NCI-H82 (cell line): ENCODE data around the gene GUCY2D.
"Not testable (repeated sequence)": the region's sequence is repeated elsewhere in the genome, so short reads cannot be mapped to it uniquely, and the experiment has no call there.

Experiments used
- DNase-seq: peaks from one replicate; lab custom pipeline; 2025; lab: John Stamatoyannopoulos, UW

The GUCY2D gene

DNA sequence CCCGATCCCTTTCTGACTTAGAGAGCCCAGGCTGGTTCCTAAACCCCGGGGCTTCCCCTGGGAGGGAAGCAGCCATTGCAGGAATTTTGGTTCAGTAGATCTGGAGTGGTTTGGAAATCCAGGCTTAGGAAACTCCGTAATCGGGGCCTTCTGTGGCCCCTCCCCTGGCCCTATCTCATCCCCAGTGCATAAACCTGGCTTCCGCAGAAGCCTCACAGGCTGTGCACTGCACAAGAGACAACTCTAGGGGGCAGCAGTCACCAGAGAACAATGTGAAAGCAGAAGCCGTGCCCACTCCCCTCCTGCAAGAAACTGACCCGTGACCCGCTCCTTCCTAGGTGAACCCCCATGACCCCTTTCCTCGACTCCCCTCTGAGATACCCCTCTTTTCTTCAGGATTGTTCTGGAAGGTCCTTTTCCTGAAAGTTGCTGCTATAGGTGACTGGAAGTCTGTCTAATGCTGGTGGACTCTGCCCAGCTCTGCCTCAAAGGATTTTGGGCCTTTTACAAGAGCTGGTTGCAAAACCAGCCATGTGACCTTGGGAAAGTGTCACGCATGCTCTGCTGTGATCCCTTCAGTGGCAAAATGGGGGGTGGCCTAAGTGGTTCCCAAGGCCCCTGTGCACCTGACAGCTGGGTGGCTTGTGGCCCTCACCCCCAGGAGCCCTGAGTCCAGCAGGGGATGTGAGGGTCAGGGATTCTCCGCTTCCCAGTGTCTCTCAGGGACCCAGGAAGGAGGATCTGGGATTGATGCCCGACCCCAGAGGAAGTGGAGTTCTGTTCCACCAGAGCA lies 14.4 kb downstream of the GUCY2D start:
- DNase-seq: peak; percentile 64

DNA sequence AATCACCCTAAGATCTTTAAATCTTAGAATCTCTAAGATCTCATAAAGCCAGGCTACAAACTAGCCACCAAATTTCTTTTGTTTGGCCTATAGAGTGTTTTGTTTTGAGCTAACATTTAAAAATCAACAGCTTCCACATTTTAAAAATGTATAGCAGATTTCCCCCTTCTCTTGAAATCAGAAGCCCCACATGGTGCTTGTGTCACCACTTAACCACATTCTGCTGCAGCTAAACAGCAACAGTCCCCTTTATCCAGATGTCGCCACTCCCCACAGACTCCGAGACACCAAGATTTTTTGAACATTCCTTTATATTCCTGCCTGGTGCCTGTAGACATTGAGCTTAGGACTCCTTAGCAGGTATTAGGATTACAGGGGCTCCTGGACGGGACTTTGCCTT lies 16.0 kb downstream of the GUCY2D start:
- DNase-seq: peak; percentile 60

DNA sequence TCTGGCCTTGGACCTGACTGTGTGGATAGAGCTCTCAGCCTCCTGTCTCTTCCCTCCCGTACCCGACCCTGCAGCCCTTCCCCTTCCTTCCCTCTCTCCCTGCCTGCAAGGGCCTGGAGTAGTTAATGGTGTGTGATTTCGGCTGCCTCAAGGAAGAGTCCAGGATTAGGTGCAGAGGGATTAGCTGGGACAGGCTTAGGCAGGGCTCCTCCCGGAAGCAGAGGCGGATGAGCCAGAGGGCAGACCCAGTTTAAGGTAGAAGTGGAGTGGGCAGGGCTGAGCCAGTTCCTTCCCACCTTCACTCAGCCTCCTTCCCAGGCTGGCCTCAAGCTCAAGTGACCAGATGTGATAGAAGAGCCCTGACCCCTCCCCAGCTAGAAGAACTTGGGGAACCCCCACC lies 16.8 kb downstream of the GUCY2D start:
- peak; percentile 99 for DNase-seq

DNA sequence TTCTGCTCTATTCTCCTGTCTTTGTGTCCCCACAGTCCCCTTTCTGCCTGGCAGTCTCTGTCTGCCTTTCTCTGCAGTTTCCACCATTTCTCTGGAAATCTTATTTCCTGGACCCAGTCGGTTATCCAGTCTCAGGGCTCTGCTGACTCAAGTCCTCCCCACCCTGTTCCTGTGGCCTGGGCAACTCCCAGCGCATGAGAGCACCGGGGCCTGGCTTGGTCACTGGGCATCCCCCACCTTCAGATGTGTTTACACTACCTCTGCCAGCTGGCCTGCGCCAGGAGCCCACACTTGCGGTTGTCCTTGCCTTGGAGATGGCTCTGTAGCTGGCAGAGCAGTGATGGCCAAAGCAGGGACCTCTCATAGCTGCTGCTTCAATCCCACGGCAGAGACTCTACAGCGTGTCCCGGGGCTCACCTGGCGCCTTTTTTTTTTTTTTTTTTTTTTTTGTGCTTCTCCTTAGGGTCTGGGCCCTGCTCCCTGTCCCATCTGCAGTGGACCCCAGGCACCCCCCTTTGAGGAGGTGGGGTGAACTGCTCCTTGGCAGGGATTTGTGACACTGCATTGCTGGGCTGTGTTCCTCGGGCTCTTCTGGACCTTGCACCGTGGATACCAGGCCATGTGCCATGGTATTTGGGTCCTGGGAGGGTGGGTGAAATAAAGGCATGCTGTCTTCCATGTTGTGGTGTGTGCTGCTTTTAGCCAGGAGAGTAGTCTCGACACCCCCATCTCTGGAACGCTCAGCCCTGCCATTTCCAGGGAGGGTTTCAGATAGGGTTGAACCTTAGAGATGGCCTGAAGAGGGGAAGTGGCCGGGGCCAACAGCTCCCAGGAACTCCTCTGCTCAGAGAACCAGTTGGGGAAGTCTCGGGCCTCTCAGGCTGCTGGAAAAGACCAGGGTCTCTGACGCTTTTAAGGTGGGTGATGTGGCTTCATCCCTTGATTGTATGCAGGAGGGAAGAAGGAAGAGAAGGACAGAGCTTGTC lies 17.5 kb downstream of the GUCY2D start:
- no peak for DNase-seq

DNA sequence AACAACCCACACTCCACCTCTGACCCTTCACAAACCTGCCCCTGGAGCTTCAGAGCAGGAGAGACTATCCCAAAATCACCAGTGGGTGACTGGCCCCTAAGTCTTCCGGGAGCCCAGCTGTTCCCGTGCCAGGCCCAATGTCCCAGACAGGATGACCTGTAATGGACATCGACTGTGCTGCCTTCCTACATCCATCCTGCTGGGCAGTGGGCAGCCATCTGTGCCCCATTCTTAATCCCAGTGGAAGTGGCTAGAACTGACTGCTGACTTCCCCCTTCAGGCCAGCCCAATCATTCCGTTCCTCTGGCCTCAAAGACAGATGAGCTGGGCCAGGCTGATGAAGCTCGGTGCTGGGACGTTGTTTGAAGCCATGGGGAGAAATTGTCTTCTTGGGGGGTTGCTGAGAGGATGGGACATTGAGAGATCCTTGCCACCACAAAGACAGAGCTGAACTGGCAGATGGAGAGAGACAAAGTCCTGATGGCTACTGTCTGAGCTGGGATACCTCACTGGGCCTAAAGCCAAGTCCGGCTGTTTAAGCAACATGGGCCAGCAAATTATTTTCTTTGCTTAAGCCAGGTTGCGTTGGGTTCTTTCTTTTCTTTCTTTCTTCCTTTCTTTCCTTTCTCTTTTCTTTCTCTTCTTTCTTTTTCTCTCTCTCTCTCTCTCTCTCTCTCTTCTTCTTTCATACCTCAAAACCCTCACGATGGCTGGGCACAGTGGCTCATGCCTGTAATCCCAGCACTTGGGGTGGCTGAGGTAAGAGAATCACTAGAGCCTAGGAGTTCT lies 18.6 kb downstream of the GUCY2D start:
- DNase-seq: no peak

DNA sequence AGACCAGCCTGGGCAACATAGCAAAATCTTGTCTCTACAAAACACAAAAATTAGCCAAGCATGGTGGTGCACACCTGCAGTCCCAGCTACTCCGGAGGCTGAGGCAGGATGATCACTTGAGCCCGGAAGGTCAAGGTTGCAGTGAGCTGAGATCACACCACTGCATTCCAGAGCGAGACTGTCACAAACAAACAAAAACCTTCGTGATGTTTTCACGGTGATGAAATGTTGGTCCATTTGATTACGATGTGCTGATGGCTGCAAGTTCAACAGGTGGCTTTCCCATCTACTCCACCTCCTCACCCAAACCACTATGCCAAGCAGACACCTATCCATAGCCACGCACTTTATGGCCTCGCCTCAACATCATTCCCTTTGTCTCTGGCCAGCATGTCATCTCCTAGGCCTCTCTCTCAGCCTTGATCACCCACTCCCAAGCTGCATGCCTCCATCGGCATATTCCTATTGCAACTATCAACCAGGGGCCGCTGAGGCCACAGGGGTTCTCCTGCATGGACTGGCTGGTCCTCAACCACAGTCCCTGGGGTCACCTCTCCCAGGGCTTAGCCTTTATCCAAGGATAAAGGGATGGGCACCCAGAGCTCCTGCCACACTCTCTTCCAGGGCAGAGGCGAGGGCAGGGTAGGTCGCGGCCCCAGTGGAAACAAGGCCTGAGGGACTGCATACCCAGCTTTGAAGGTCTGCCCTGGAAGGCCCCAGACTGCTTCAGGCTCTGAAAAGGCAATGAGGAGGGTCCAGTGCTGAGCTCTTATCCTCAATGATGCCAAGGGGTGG lies 19.3 kb downstream of the GUCY2D start:
- no peak for DNase-seq

DNA sequence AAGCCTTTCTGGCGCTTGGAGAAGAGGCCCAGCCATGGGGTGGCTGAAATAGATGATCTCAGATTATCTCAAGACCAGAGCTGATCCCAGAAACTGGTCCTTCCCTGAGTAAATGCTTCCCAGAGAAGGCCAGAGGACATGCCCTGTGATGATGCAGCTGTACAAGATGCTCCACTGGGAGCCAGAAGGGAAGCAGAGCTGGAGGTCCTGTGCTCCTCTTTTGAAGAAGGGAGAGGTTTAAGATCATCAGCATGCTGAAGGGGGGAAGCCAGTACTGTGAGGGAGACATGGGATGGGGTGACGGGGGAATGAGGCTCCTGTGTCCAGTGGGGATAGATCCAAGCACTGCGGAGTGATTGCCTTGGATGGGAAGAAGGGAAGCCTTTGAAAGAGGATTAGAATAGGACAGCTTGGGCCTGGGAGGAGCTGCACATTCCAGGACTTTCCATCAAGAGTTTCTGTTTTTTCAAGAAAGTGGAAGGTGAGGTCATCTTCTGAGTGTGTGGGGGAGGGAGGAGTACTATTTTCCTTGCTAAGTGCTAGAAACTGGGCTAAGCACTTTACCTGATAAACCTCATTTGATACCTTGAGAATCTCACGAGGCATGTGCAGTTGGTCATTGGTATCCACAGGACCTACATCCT lies 20.1 kb downstream of the GUCY2D start:
- no peak for DNase-seq

DNA sequence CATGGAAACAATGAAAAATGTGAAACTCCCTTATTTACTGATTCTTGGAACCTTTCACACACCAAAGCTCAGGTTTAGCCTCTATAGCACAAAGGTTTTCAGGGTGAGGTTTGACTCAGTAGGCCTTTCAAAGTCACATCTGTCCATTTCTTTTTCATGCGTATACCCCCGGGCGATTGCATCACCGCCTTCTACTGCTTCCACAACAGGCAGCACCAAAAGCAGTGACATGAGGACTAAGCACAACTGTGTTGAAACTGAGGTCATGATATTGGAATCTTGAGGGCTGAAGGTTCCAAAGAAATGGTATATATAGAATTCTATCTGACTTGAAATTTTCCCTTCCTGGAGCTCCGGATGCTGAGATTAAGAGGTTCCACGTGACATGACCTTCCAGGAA lies 21.7 kb downstream of the GUCY2D start:
- not testable (repeated sequence) for DNase-seq

DNA sequence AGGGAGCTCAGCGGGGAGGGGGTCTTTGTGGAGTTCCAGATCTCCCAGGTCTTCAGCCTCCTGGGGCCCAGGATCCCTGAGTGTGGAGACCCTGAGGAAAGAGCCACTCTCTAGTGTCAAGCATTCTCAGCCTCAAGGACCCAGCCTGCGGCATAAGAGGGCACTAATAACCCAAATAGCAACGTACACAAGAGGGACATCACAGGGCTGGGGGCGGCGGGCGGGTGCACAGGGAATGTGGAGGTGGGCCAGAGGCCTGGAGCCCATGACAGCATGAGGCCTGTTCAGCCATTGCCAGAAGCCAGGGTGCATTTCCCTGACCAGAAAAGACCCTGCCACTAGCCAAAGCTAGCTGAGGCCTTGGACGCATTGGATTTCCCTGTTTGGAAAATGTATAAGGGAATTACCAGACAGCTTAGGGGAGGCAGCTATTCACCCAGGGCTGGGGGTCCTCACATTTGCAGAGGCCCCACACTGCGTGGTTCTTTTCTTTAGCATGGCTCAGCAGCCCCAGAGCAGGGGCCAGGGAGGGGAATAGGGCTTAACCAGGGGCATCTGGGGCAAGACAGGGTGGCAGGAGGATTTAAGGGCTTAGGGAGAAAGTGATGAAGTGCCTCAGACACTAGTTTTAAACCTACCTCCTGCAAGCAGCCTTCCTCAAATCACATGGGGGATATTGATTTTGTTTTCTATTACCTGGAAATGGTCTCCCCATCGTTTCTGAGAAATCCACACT lies 22.9 kb downstream of the GUCY2D start:
- DNase-seq: peak; percentile 77

DNA sequence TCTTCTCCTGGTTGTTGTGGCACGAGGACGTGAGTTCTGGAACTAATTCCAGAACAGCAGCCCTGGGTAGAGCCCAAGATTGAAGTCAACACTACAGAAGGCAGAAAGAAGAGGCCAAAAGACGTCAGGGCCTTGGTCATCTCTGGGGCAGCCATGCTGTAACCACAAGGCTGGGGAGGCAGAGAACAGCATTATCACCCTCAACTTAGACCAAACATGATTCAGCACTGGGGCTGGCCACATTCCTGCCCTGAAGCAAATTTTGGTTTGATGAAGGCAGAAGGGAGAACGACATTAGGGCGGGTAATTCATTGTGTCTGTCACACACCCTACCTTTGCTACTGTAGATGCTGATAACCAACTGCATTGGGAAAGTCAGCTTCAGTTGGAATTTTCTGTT lies 26.7 kb downstream of the GUCY2D start:
- no peak for DNase-seq

DNA sequence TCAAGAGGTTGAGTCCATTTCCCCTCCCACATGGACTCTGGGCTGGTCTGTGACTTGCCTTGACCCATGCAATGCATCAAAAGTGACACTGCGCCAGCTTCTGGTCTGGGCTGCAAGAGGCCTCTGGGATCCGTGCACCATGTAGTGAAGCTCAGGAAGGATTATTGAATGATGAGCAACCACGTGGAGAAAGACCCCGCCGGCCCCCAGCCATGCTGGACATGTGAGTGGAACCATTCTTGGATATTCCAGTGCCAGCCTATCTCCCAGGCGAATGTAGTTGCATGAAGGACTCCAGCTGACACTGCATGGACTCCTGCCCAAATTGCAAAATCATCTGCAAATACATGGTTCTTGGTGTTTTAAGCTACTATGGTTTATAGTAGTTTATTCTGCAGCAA lies 28.8 kb downstream of the GUCY2D start:
- DNase-seq: no peak

DNA sequence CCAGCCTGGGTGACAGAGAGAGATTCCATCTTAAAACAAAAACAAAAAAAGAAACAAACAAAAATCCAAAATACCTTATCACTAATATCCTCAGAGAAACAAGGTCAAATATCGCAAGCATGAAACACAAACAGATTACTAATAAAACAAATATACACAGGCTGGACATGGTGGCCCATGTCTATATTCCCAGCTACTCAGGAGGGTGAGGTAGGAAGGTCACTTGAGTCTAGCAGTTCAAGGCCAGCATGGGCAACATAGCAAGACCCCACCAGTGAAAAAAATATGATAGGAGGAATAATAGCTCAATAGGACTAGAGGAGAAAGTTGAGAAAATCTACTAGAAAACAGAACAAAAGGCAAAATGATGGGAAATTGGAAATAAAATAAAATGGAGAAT lies 29.5 kb downstream of the GUCY2D start:
- no peak for DNase-seq

DNA sequence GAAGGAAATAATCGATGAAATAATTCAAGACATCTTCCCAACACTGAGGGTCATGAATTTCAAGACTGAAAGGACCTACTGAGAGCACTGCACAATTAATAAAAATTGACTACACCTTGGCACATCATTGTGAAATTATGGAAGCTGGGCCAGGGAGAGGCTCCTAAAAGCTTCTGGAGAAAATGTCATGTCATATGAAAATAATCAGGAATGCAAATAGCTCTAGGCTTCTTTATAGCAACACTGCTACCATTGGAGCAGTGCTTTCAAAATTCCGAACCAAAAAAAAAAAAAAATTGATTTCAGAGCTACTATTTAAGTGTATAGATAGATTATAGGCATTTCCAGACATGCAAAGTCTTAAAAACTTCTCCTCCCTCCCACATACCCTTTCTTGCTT lies 30.0 kb downstream of the GUCY2D start:
- no peak for DNase-seq

DNA sequence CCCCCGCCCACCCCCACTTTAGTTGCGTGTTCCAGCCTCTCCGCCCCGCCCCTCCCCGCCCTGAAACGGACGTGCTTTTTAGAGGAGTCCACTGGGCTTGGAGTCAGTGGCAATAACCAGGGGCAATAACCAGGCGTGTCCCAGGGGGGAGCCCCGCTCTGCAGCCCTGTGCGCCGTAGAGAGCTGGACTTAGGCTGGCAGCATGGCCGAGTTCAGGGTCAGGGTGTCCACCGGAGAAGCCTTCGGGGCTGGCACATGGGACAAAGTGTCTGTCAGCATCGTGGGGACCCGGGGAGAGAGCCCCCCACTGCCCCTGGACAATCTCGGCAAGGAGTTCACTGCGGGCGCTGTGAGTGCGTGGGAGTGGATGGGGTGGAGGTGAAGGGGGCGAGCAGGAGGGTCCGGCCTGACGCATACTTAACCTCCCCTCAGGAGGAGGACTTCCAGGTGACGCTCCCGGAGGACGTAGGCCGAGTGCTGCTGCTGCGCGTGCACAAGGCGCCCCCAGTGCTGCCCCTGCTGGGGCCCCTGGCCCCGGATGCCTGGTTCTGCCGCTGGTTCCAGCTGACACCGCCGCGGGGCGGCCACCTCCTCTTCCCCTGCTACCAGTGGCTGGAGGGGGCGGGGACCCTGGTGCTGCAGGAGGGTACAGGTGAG lies 36.7 kb downstream of the GUCY2D start, which contains the start of gene ALOX15B:
Gene ALOX15B (plus strand): TSS at position 106 of the 657 bp plus-strand sequence. CDS start 97 bp downstream, at position 203.
- no peak for DNase-seq

DNA sequence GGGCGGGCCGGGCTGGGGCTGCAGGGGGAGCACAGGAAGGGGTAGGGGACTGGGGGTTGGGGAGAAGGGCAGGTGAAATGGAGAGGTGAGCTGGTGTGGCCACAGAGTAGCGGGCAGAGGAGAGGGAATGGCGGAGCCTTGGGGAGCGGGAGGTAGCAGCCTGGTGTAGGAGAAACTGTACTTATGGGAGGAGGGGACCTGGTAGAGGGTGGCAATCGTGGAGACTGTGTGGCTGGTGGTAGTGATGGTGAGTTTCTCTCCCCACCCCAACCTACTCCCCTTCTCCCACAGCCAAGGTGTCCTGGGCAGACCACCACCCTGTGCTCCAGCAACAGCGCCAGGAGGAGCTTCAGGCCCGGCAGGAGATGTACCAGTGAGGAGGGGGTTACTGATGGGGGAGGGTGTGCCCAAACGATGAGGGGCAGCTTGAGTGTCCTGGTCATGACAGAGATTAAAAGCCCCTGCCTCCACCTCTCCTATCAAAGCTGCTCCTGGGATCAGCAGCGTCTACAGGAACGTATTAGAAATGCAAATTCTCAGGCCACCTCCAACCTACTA lies 37.3 kb downstream of the GUCY2D start:
- DNase-seq: no peak

DNA sequence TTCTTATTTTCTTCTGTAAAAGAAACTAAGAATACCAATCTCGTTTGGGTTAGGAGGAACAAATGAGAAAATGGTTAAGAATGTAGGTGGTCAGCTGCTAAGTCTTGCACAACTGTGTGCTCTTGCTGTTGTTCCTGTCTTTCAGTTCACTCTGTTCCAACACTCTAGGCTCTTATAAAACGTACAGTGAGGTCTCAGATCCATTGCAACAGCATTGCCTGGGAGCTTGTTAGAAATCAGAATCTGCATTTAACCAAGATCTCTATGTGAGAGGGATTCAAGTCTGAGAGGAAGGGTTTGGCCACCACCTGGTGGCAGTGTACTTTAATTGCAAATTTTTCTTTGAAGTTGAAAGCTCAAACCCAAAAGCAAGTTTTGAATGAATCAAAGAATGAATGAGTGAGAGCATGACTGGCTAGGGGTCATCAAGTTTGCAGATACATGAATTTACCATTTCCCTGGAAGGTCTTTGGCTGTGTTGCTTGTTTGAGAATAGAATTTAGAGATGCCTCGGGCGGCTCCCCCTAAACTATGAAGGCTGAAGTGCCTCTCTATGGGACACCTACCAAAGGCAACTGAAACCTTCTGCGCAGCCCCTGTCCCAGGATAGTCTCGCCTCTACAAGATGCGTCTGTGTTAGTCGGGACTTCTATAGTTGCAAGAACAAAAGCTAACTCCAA lies 39.0 kb downstream of the GUCY2D start:
- peak; percentile 91 for DNase-seq

DNA sequence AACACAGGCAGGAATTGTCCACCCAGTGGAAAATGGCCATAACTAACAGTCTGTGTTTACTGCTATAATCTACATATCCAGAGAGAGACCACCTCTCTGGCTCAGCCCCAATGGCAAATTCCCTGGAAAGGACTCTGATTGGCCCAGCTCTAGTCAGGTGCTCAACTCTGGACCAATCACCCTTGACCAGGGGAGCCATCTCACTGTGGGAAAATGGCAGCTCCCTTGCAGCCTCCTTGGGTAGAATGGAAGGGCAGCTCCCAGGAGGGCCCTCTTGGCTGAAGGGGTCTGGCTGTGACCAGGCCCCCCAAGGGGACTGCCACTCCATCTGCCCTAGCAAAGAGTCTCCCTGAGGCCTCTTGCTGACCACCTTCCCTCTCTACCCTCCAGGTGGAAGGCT lies 39.6 kb downstream of the GUCY2D start:
- DNase-seq: peak; percentile 37
